GM19324 (cell line): ENCODE measurements around the gene NDUFA3.
"Not testable (repeated sequence)": the region's sequence is repeated elsewhere in the genome, so short reads cannot be mapped to it uniquely, and the experiment has no call there.

ENCODE experiments used
- ATAC-seq: cut with Tn5 transposase; IDR thresholded peaks from one replicate; pipeline ENCODE4 v1.9.1; 2021; ENCODE audit warnings: mild to moderate bottlenecking, moderate library complexity; ENCODE audit not compliant: unreplicated experiment, low FRiP score

Gene NDUFA3

DNA sequence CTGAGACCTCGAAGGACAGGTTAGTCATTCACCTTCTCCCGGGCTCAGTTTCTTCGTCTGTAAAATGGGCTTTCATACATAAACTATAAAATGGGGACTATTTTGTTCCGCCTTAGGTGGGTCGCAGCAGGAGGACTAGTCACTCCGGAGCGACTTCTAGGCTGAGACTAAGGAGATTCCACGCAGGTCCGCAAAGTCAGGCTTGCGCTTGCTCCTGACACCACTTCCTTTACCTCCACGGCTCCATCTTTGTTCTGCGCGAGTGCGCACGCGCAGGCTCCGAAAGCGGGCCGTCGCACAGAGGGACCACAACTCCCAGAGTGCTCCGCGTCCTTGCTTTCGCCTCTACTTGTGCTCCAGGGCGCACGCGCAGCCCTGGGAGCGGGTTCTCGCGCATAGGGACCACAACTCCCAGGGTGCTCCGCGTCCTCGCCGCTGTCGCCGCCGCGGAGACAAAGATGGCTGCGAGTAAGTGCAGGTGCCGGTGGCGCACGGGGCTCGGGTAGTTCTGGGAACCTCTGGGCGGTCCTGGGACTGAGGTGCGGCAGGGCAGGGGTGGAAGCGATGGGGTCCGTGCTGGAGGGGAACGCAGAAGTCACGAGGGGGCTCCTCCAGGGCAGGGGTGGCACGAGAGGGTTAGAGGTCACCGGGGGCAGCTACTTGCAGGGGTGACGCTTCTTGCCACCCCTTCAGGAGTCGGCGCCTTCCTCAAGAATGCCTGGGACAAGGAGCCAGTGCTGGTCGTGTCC, at the start of gene NDUFA3:
Gene NDUFA3, plus strand, starts transcription at position 435 of the 749 bp plus-strand sequence. Its CDS starts 24 bp downstream, at position 459.
- peak; percentile 97 for ATAC-seq

GRCh38 chr19:54062643-54063042, 40.0 kb upstream of the NDUFA3 start:
- ATAC-seq: no peak

DNA sequence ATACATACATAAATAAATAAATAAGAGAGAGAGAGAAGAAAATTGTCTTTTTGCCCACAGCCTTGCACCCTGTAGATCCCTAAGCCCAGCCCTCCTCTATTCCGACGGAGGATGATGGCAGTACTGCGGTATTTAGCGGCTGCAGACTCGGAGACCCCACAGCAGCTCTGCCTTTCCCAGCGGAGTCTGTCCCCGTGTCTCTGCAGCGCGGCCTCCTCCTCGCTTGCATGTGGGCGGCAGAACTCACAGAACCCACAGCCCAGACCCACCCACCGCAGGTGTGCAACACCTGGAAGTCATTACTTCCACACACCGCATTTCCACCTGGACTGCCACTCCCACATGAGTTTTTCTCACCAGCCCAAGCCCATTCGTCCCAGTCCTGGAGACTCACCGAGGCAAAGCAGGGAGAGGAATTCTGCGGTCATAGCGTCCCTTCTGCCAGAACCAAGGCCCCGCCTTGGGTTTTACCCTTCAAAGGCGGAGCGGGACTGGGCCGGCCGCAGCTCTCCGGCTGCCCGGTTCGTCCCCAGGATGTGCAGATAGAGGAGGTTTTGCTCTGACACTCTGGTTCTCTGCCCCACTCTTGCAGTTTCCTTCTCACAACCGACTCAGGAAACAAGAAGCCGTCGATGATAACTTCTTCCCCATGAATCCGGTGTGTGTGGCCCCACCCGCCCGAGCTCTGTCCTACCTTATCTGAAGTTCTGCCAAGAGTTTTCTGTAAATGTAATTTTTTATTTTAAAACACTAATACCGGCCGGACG, 39.1 kb upstream of the NDUFA3 start, which contains the start of gene VSTM1:
Gene VSTM1, minus strand, starts transcription at position 548 of the 767 bp plus-strand sequence. Its CDS starts 120 bp downstream, at position 428.
- ATAC-seq: no peak

DNA sequence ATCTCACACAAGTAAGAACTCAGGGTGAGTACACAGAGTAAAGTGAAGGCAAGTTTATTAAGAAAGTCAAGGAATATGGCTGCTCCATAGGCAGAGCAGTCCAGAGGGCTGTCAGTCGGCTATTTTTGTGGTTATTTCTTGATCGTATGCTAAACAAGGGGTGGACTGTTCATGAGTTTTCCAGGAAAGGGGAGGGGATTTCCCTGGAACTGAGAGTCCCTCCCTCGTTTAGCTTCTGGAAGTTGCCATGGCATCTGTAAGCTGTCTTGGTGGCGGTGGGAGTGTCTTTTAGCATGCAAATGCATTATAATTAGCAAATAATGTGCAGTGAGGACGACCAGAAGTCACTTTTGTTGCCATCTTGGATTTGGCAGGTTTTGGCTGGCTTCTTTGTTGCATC, 33.2 kb upstream of the NDUFA3 start:
- no peak for ATAC-seq

DNA sequence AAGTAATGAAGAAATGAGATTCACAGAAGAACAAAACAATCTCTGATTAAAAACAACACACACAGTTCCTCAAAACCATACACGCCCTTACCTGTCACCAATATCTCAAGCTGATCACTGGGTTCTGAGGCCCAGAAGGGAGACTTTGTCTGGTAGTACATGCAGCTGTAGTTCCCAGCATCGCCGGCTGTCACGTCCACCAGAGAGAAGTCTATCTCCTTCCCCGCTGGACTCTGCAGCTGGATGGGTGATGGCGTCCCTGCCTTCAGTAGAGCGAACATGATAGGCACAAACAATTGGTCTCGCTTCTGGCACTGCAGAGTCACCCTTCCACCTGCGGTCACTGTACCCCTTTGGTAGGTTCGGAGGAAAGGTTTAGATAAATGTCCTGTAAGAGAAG, 28.8 kb upstream of the NDUFA3 start:
- no peak for ATAC-seq

- ATAC-seq: no peak
Measured at GRCh38 chr19:54074851-54075250, 27.8 kb upstream of the NDUFA3 start.

DNA sequence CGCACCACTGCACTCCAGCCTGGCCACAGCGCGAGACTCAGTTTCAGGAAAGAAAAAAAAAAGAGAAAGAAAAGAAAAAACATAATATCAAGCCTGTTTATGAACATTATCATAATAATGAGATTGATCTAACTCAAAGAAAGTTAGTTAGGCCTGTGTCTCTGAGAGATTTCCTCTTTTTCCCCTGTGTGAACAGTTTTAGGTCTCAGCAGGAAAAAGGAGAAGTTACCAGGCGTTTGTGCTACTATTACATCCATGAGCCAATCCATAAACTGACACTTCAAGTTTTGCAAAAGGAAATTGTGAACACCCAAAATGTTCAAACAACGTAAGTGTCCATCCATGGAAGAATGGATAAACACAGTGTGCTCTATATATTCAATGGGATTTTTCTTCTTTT, 25.3 kb upstream of the NDUFA3 start:
- no peak for ATAC-seq

DNA sequence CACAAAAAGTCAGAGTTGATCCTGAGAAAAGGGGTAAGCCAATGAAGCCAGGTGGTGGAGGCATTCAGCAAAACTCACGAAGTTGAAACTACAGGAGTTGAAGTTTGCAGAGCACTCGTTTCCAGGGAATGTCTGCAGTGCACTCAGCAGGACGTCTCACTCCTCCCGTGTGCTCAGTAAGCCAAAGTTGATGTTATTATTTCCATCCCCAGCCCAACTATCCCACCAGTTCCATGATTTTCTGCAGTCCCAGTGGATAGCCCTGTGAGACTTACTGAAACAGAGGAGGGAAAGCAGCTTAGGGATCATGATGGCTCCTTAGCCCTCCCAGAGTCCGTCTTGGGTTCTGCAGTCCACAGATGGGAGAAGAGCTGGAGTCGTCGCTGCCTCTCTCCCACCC, 21.6 kb upstream of the NDUFA3 start, which contains the start of gene TARM1:
Gene TARM1, minus strand, starts transcription at position 334 of the 400 bp plus-strand sequence. Its CDS starts 25 bp downstream, at position 309.
- ATAC-seq: no peak

- no peak for ATAC-seq
Measured at GRCh38 chr19:54084410-54084809, 18.2 kb upstream of the NDUFA3 start.

- ATAC-seq: no peak
Measured at GRCh38 chr19:54094426-54095000, 8.1 kb upstream of the NDUFA3 start.

DNA sequence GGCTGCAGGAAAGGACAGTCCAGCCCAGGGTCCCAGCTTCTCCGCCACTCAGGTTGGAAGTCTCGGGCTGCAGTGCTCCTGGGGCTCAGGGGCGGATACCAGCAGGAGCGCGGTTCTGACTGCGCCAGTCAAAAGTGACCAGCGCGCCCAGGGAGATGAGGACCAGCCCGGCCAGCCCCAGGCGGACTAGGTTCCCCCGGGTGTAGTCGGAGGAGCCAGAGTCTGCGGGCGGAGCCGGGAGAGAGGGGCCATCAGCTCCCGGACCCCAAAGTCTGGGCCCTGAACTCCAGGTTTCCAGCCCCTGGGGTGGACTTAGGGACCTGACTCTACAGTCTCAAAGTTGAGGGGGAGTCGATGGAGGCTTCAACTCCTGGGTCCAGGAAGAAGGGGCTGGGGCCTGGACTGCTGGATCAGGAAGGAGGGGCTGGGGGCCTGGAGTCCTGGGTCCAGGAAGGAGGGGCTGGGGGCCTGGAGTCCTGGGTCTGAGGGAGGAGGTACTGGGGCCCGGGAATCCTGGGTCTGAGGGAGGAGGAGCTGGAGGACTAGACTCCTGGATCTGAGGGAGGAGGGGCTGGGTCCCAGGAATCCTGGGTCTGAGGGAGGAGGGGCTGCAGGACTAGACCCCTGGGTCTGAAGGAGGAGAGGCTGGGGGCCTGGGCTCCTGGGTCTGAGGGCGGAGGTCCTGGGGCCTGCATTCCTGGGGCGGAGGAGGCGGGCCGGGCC, 7.4 kb upstream of the NDUFA3 start:
- no peak for ATAC-seq

- ATAC-seq: not testable (repeated sequence)
Measured at GRCh38 chr19:54095859-54096616, 6.6 kb upstream of the NDUFA3 start.

- ATAC-seq: no peak
Measured at GRCh38 chr19:54096617-54097106, 6.0 kb upstream of the NDUFA3 start.

- no peak for ATAC-seq
Measured at GRCh38 chr19:54099190-54099902, 3.3 kb upstream of the NDUFA3 start.

- not testable (repeated sequence) for ATAC-seq
Measured at GRCh38 chr19:54099903-54100255, 2.8 kb upstream of the NDUFA3 start.

DNA sequence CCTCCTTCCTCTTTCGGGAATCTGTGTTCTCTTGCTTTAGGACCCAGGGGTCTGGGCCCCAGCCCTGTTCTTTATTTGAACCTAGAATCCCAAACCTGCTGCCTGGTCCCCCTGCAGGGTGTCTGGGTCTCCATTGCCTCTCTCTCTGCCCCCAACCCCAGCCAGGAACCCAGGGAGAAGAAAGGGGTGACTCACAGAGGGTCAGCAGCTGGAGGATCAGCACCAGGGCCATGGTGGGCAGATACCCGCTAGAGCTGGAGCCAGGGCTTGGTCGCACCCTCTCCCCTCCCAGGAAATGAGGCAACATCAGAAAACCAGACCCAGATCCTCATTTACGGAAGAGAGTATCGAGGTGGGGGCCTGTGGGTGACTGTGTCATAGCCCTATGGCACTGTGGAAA, 2.1 kb upstream of the NDUFA3 start, which contains the start of gene OSCAR:
Gene OSCAR, minus strand, starts transcription at position 243 of the 400 bp plus-strand sequence. Its CDS starts 11 bp downstream, at position 232.
- ATAC-seq: no peak

DNA sequence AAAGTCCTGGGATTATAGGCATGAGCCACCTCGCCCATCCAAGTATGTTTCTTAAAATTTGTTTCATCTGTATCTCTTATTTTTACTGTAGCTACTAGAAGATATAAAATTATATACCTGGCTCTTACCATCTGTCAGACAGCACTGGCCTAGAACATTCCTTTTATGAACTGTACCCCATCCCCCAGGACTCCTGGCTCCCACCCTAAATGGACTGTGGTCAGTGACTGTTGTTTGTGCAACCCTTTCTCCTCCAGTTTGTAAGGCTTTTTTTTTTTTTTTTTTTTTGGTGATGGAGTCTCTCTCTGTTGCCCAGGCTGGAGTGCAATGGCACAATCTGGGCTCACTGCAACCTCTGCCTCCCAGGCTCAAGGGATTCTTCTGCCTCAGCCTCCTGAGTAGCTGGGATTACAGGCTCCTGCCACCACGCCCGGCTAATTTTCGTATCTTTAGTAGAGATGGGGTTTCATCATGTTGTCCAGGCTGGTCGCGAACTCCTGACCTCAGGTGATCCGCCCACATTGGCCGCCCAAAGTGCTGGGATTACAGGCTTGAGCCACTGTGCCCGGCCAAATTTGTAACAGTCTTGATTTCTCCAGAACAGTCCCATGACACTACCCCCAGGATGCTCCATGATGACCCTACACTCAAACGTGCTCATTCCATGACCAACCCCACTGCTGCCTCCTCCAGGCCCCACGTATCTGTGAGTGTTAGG, 2.5 kb downstream of the NDUFA3 start:
- no peak for ATAC-seq

GRCh38 chr19:54105796-54106195, 3.1 kb downstream of the NDUFA3 start:
- ATAC-seq: no peak
